DMS 273 treated with DMSO at 0.1 percent for 48 hours (cell line): ENCODE measurements around the gene SMIM24.

Experiments used
- DNase-seq: peaks from one replicate; lab custom pipeline; 2025; lab: John Stamatoyannopoulos, UW

Gene SMIM24

GRCh38 chr19:3497757-3498520 lies 17.6 kb upstream of the SMIM24 start:
- no peak for DNase-seq

- no peak for DNase-seq
These were observed 16.3 kb upstream of the SMIM24 start for GRCh38 chr19:3496392-3497273.

- DNase-seq, result no peak
These were observed 14.2 kb upstream of the SMIM24 start for GRCh38 chr19:3494559-3494958.

GRCh38 chr19:3494051-3494450 lies 13.7 kb upstream of the SMIM24 start:
- DNase-seq, result no peak

- DNase-seq, result no peak
These were observed 13.3 kb upstream of the SMIM24 start for GRCh38 chr19:3493651-3494050.

- no peak for DNase-seq
These were observed 12.6 kb upstream of the SMIM24 start for GRCh38 chr19:3492919-3493318.

GRCh38 chr19:3492131-3492839 lies 12.0 kb upstream of the SMIM24 start:
- no peak for DNase-seq

- DNase-seq, result no peak
These were observed 11.2 kb upstream of the SMIM24 start for GRCh38 chr19:3491396-3492119.

- DNase-seq, result no peak
These were observed 2.9 kb upstream of the SMIM24 start, which contains the start of gene SMIM44 for GRCh38 chr19:3483226-3483628. SMIM44 (minus strand) TSS chr19:3483441; CDS start chr19:3483403, 38 bp downstream.

GRCh38 chr19:3482507-3483225 lies 2.3 kb upstream of the SMIM24 start:
- DNase-seq, result no peak

GRCh38 chr19:3481241-3482090 lies 1.1 kb upstream of the SMIM24 start:
- DNase-seq, result no peak

GRCh38 chr19:3479834-3480215 lies 500 bp downstream of the SMIM24 start:
- DNase-seq, result no peak

- DNase-seq, result no peak
These were observed 1.0 kb downstream of the SMIM24 start for GRCh38 chr19:3479177-3479833.

GRCh38 chr19:3478409-3479176 lies 1.7 kb downstream of the SMIM24 start:
- DNase-seq, result no peak

- DNase-seq, result no peak
These were observed 2.4 kb downstream of the SMIM24 start for GRCh38 chr19:3477951-3478350.

GRCh38 chr19:3477506-3477905 lies 2.8 kb downstream of the SMIM24 start:
- DNase-seq, result no peak

- DNase-seq, result no peak
These were observed 3.5 kb downstream of the SMIM24 start for GRCh38 chr19:3476830-3477229.

GRCh38 chr19:3475449-3475848 lies 4.9 kb downstream of the SMIM24 start:
- DNase-seq, result no peak

- DNase-seq, result no peak
These were observed 5.7 kb downstream of the SMIM24 start for GRCh38 chr19:3474614-3475013.
